ENCODE measurements around the gene PTPN11. TPM values are rescaled to one million over a fixed set of nuclear protein-coding genes. Genes with fewer than 3 reads are reported as not detected.

The PTPN11 gene
- total RNA-seq, 3 donors from 2014 or later: 53.5 to 118 (median 70.7) TPM

GRCh38 chr12:112479413-112479812 lies 60.7 kb downstream of the PTPN11 start:
- ATAC-seq (no peak), DNase-seq (no peak)
- intact Hi-C loops (cut with DNase I, micrococcal nuclease): no loop called here
- H3K36me3 ChIP-seq (ENCODE audit: low read depth): no peaks in the 10 kb centered on the region
- no peak overlapping the region for H3K4me3 ChIP-seq
- H3K9me3 ChIP-seq: no peaks in the 10 kb centered on the region
- no peak for TF ChIP-seq CTCF (IDR thresholded peaks at IDR 0.05)
- no peaks in the 10 kb centered on the region for H3K4me1 ChIP-seq (ENCODE audit: low read depth)

GRCh38 chr12:112480931-112481330 lies 62.2 kb downstream of the PTPN11 start:
- TF ChIP-seq CTCF (IDR thresholded peaks at IDR 0.05): no peak

GRCh38 chr12:112482733-112483132 lies 64.0 kb downstream of the PTPN11 start:
- no peaks in the 10 kb centered on the region for H3K4me1 ChIP-seq (ENCODE audit: low read depth)
- no peaks in the 10 kb centered on the region for H3K36me3 ChIP-seq (ENCODE audit: low read depth)
- TF ChIP-seq CTCF (IDR thresholded peaks at IDR 0.05): no peak
- intact Hi-C loops (cut with DNase I, micrococcal nuclease): no loop called here
- H3K9me3 ChIP-seq: no peaks in the 10 kb centered on the region
- no peak overlapping the region for H3K4me3 ChIP-seq
- DNase-seq: no peak
- no peak for ATAC-seq

More at GRCh38 chr12:112480931-112481330, 62.2 kb downstream of the PTPN11 start:
- H3K36me3 ChIP-seq (ENCODE audit: low read depth): no peaks in the 10 kb centered on the region
- no peaks in the 10 kb centered on the region for H3K9me3 ChIP-seq
- intact Hi-C loops (cut with DNase I, micrococcal nuclease): no loop called here
- no peak for DNase-seq
- H3K4me1 ChIP-seq (ENCODE audit: low read depth): no peaks in the 10 kb centered on the region
- ATAC-seq: no peak
- H3K4me3 ChIP-seq: no peak overlapping the region

- Histone ChIP-seq H3K36me3 (ENCODE audit: low read depth) (no peaks in the 10 kb centered on the region), H3K4me3 (no peak overlapping the region), H3K4me1 (ENCODE audit: low read depth) (no peaks in the 10 kb centered on the region), H3K9me3 (no peaks in the 10 kb centered on the region)
- intact Hi-C loops (cut with DNase I, micrococcal nuclease): no loop called here
- DNase-seq (no peak), ATAC-seq (no peak)
- no peak for TF ChIP-seq CTCF (IDR thresholded peaks at IDR 0.05)
Measured at GRCh38 chr12:112486361-112486760, 67.6 kb downstream of the PTPN11 start.

GRCh38 chr12:112488257-112488876 lies 69.6 kb downstream of the PTPN11 start:
- no peaks in the 10 kb centered on the region for H3K9me3 ChIP-seq
- TF ChIP-seq CTCF (IDR thresholded peaks at IDR 0.05): no peak
- no peaks in the 10 kb centered on the region for H3K36me3 ChIP-seq (ENCODE audit: low read depth)
- H3K4me1 ChIP-seq (ENCODE audit: low read depth): no peaks in the 10 kb centered on the region
- ATAC-seq: no peak
- H3K4me3 ChIP-seq: no peak overlapping the region
- no peak for DNase-seq
- intact Hi-C loops (cut with DNase I, micrococcal nuclease): no loop called here

- intact Hi-C loops (cut with DNase I, micrococcal nuclease): no loop called here
Measured at GRCh38 chr12:112489456-112489855, 70.7 kb downstream of the PTPN11 start.

More at GRCh38 chr12:112489456-112489855, 70.7 kb downstream of the PTPN11 start:
- Histone ChIP-seq H3K9me3 (no peaks in the 10 kb centered on the region), H3K36me3 (ENCODE audit: low read depth) (no peaks in the 10 kb centered on the region), H3K4me3 (no peak overlapping the region), H3K4me1 (ENCODE audit: low read depth) (no peaks in the 10 kb centered on the region)
- ATAC-seq (no peak), DNase-seq (no peak)
- TF ChIP-seq CTCF (IDR thresholded peaks at IDR 0.05): no peak
